GM12891 (cell line): Measurements from ENCODE around the gene CGB8.

Source experiments
- POLR2A ChIP-seq: IDR thresholded peaks from 2 replicates; pipeline ENCODE4 v1.6.1; 2011; ENCODE audit warnings: low read depth, low read length, control low read depth
- POLR2AphosphoS5 ChIP-seq: IDR thresholded peaks from 2 replicates; pipeline ENCODE4 v1.6.1; 2011; ENCODE audit warnings: low read depth, low read length, control low read depth
- TAF1 ChIP-seq: IDR thresholded peaks from 2 replicates; pipeline ENCODE4 v1.6.1; 2011; ENCODE audit warnings: low read depth, low read length, control low read depth

GRCh38 chr19:48999481-49000325, 49.2 kb downstream of the CGB8 start:
- TF ChIP-seq POLR2AphosphoS5 (no peak), POLR2A (no peak), TAF1 (no peak)
